IPS DF 19.7 (cell line): ENCODE data around the gene PACC1.
"Not testable (repeated sequence)": the region's sequence is repeated elsewhere in the genome, so short reads cannot be mapped to it uniquely, and the experiment has no call there.

ENCODE experiments used
- DNase-seq: peaks from one replicate; pipeline ENCODE4 v3.0.0-alpha.2; 2013; ENCODE audit warnings: low read depth, low spot score

Gene PACC1

GRCh38 chr1:212328248-212328647 is 86.4 kb downstream of the PACC1 start:
- DNase-seq, result no peak

- no peak for DNase-seq
These were observed 88.1 kb downstream of the PACC1 start for GRCh38 chr1:212326541-212326940.

DNA sequence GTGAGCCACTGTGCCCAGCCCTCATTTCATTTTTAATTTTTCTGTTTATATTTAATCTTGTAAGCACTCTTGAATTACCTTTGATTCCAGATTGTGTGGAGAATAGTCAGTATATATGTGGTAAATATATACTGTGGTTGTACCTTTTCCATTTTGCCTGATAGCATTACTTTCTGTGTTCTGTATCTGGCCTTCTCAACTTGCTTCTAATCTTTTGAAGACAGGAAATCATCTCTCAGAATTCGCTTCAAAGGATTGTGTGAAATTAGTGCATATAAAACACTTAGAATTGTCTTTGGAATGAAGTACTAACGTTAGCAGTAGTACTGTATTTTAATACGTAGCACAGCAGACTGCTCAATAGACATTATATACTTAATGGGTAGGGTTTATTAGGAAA is 91.6 kb downstream of the PACC1 start:
- DNase-seq, result no peak

- DNase-seq, result not testable (repeated sequence)
These were observed 93.7 kb downstream of the PACC1 start for GRCh38 chr1:212321031-212321430.

DNA sequence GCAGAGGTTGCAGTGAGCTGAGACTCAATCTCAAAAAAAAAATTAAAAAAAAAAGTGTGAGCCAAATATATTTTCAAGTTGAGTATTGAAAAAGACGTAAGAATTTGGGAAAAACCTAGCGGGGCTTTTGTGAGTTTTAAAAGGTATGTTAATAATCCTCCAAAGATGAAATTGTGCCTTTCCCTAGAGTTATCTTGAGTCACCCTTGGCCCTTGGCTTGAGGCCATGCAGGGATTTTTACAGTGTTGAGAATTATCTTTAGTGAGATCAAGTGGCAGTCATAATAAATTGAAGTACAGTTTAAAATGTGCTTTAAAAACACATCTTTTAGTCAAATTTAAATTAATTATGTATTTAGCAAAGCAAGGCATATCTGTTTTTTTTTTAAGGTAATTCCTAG is 96.8 kb downstream of the PACC1 start:
- no peak for DNase-seq

DNA sequence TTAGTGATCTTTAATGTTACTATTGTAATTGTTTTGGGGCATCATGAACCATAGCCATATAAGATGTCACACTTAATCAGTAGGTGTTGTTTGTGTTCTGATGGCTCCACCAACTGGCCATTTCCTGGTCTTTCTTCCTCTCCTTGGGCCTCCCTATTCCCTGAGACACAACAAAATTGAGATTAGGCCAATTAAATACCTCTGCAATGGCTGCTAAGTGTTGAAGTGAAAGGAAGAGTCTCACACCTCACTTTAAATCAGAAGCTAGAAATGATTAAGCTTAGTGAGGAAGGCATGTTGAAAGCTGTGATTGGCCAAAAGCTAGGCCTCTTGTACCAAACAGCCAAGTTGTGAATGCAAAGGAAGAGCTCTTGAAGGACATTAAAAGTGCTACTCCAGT is 98.8 kb downstream of the PACC1 start:
- DNase-seq, result no peak

DNA sequence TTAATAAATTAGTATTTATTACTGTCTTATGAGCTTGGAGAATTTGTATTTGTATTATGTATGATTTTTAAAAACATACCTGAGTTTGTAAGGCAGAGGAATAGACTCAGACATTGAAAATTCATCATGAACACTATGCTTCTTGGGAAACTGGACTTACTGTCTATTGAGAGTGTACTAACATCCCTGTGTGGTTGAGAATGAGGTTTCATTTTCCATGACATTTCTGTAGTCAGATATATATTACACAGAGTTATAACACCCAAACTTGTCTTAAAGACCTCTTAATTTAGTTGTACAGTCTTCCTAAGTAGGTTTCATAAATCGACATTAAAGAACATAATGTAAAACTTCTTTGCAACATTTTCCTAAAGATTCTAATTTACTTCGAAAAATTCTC is 99.5 kb downstream of the PACC1 start:
- no peak for DNase-seq
